Stimulated activated CD4-positive, alpha-beta T cell treated with anti-CD3 and anti-CD28 coated beads, Interleukin-4, amount 100 ng/mL, for 48 hours (primary cell): ENCODE results near the gene MKX.

Experiments
- DNase-seq, 2 donors: peaks; one replicate each; pipeline ENCODE4 v3.0.0-alpha.2; 2020; ENCODE audit warnings: low read depth in 2 of 2

Gene MKX

DNA sequence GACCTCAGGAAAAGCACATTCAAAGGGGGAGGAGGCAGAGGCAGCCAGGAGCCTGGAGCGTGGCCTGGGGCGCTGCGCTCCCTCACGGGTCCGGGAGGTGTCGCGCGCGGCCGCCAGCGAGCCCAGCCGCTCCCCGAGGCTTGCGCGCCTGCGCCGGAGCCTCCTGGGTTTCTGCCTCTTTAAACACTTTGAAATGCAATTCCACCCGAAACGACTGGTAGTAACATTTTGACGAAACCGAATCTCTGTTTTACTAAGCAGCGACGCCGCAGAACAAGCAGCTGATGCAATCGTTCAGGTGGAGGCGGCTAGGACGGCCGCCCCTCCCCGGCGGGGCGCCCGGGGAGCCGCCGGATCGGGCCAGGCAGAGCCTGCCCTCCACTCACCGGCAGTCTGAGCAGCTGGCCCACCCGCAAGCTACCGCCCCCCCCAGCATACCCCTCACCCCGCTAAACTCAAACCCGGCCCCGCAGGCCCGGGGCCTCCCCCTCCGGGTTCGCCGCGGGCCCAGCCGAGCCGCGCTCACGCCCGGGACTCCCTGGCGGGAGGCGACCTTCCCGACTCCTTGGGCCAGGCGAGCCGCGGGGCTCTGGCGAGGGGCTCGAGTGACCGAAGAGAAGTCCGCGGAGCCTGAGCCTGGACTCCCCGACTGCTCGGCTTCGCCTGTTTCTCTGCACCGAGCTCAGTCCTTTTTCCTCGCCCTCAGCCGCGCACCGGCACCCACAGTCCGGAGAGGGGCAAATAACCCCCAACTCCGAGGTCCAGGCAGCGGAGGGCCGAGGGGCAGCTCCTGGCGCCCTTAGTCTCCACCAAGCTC, 3.2 kb downstream of the MKX start:
- peak; percentile 73 to 78 for DNase-seq

GRCh38 chr10:27741173-27742091, 4.2 kb downstream of the MKX start:
- DNase-seq: peak in 1 of 2 donors; percentile 2

DNA sequence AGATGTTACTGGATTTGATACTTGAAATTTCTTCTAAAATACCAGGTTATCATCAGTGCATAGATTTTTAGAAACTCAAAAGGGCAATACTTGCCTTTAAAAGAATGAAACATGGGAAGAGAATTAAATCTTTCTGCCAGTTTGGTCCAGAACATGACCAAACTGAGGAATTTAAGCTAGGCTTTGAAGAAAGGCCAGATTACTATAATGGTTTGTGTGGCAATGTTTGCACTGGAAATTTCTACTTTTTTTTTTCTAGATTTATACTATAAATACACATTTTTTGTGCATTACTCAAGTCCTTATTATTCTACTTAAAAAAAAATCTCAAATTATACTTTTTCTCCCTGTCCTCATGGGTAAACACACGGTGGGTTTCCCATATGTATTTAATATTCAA, 9.2 kb downstream of the MKX start:
- no peak for DNase-seq

GRCh38 chr10:27730041-27730440, 15.6 kb downstream of the MKX start:
- no peak for DNase-seq

DNA sequence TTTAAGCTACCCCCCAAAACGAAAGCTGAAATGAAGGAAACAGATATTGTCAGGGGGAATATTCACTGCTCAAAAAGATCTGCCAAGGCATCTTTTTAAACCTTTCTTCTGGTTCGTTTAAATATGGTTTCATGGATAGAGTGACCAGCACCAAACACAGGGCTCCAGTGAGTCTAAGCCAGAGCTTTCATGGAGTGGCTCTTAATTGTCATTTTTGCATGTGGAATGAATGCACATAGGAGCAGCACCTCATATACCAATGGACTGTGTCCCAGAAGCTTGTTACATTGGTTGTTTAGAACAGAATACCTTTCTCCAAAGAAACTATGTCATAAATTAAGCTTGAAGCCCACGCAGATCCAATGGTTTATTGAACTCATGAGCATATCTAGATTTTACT, 17.3 kb downstream of the MKX start:
- DNase-seq: no peak

GRCh38 chr10:27724287-27724686, 21.3 kb downstream of the MKX start:
- no peak for DNase-seq

GRCh38 chr10:27723436-27723835, 22.2 kb downstream of the MKX start:
- no peak for DNase-seq

- DNase-seq: no peak
These were observed 25.1 kb downstream of the MKX start for GRCh38 chr10:27720529-27720928.

GRCh38 chr10:27719052-27719451, 26.6 kb downstream of the MKX start:
- DNase-seq: no peak

DNA sequence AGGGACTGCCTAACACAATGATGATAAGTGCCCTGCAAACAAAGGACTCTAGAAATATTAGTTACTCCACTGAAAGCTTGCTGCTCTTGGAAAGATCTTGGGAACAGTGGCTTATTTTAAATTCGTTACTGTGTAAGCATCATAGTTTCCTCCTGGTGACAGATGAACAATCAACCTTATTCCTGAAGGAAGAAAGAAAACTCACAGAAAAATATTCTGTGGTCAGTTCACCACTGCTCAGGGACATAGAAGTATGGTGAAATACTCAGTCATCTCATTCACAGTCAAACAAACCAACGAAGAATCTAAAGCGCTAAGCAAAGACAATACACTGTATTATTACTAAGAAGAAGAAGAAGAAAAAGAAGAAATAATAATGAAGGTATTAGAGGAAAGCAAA, 27.8 kb downstream of the MKX start:
- DNase-seq: no peak

GRCh38 chr10:27717224-27717623, 28.4 kb downstream of the MKX start:
- DNase-seq: no peak

DNA sequence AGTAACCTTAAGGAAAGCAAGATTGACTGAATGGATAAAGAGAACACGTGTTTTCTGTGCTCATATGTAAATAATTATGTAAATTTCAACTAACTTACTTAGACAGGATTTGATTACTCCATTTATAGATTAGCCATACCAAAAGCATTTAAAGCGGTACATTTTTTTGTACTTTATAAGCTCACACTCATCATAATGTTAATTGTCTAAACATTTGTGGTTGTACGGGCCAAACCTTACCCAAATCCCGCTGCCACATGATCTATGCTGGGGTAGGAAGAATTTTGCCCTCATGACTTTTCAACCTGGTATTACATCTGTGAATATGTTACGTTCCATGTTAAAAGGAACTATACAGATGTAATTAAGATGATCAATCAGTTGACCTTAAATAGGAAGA, 29.1 kb downstream of the MKX start:
- no peak for DNase-seq

DNA sequence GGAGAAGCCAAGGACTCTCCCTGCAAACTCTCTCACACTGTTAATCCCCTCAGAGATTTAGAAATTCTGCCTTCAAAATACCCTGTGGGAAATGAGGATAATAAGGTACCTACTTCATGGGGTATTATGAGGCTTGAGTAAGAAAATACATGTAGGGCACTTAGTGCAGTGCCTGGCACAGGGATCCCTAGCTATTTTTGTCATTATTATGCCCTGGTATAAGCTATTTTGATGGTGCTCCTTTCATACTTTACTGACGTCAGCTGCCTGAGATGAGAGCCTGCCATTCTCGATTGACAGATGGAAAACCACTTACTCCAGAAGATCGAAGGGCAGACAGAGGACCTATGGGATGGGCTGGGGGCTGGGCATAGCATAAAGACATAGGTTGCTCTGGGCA, 30.1 kb downstream of the MKX start:
- DNase-seq: no peak

DNA sequence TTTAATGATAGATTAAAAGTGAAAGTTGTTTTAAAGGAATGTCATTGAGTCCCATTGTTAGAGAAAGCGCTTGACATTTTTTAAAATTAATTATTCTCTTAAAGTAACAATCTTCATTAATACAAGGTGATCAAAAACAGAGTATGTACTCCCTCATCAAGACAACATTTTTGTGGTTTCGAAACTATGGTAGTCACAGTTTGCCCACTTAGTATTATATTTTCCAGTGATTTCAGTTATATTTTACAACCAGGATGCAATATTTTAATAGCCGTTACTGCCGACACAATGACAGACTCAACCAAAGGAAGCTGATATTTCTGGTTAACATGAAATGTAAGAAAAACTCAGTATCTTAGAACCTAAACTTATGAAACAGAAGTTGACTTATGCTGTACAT, 31.3 kb downstream of the MKX start:
- no peak for DNase-seq

DNA sequence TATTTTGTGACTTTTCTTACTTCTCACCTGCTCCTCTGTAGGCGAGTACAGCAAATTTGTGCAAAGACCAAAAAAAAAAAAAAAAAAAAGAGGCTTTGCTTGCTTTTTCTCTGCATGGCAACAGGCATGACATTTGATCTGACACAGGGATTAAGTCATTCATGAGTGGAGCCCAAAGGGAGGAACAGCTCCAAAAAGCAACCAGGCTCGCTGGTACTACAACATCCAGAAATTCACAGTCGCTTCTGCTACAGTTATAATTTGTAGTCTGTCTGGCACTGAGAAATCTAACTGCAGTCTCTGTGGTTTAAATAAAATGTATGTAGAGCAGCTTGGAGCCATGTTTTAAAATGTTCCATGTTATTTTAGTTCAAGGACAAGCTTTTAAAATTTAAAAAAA, 31.7 kb downstream of the MKX start:
- DNase-seq: no peak

- DNase-seq: no peak
These were observed 35.6 kb downstream of the MKX start for GRCh38 chr10:27710014-27710413.

- DNase-seq: no peak
These were observed 36.3 kb downstream of the MKX start for GRCh38 chr10:27709304-27709703.

DNA sequence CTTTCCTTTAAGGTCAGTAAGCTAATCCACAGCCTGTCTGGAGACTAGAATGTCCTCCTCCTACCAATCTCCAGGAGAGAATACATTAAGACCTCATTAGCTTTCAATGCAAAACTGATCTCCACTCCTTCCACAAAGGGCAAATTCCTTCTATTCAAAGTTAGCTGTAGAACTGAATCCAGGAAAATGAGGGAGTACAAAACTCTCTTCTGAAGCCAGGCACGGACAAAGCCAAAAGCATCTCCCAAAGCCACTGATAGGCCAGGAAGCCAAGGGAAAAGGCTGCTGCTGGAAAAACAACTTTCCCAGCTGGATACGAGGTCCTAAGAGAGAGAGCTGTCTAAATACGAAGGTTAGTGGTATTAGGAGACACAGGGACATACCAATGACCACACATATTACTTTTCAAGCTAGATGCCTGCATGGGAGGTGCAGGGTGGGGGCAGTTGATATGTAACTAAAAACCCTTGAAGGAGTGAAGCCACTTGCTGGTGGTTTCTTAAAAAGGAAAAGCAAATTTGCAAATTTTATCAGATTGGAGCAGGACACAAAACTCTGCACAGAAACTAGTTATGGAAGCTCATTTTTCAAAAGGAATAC, 43.6 kb downstream of the MKX start:
- no peak for DNase-seq

GRCh38 chr10:27699776-27700175, 45.8 kb downstream of the MKX start:
- no peak for DNase-seq

DNA sequence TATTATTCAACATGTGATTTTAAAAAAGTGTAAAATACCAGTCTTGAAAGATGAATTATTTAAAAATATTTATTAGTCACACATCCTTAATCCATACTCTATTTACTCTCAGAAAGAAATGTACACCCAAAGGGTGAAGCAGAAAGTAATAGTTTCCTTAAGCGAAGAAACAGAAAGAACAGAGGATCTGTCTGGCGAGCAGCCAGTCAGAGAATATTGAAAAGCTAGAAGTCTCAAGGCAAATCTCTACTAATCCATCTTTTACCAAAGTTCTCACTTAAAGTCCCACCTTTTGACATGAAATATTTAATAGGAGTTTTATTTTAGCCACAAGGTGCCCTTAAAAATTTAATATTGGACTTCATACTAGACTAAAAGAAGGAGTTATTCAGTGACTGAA, 46.7 kb downstream of the MKX start:
- no peak for DNase-seq

- DNase-seq: no peak
These were observed 49.2 kb downstream of the MKX start for GRCh38 chr10:27696466-27696865.

- DNase-seq: no peak
These were observed 49.9 kb downstream of the MKX start for GRCh38 chr10:27695706-27696105.

- no peak for DNase-seq
These were observed 50.5 kb downstream of the MKX start for GRCh38 chr10:27695088-27695487.
